ENCODE measurements around the gene AQP2. TPM values are rescaled to one million over a fixed set of nuclear protein-coding genes. Genes with fewer than 3 reads are reported as not detected.

AQP2 gene
- polyA plus RNA-seq, 1 of the 3 experiments (the other 2 are of a cell fraction), result not detected

DNA sequence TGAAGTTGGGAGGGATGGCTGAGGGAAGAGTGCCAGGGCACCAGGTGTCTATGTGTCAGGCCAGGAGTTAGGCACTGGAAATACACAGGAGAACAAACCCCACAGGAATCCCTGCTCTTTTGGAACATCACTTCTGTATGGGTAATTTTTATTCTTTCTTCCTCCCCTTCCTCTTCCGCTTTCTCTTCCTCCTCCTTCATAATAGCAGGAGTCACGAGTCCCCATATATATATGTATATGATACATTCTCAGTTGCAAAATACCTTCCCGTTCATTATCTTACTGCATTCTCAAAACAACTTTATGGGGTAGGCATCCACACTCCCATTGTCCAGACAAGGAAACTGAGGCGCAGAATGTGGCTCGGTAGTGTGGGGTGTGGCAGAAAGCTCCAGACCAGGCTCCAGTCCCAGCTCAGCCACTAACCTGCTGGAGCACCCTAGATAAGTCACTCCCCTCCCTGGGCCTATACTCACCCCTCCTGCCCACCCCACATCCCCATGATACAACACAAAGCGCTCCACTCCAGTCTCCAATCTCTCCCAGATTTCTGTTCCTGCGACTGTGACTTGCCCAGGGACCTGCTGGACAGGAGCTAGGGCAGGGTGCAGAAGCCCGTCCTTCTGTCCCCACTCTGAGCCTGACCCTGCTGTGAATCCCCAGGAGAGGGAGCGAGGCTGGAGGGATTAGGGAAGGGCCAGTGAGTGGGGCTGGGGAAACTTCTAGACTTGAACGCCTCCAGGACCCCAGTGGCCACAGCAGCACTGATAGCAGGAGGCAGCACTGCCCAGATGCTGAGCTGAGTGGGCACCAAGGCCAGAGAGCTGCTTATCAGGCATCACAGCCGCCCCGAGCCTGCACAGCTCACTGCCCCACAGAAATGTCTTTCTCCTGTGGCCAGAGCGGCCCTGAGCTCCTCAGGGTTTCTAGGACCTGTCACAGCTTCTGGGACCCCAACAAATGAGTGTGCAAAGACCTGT is 1.4 kb upstream of the AQP2 start:
- TF ChIP-seq RAD21 (IDR thresholded peaks at IDR 0.05; ENCODE audit: low read length) (no peak), JUND (IDR thresholded peaks at IDR 0.05) (no peak), ELF1 (IDR thresholded peaks at IDR 0.05) (no peak), TEAD4 (IDR thresholded peaks at IDR 0.05; ENCODE audit: borderline replicate concordance, insufficient read depth) (no peak), CHD2 (IDR thresholded peaks at IDR 0.05; ENCODE audit: low read length, partially characterized antibody) (no peak), RCOR1 (IDR thresholded peaks at IDR 0.05; ENCODE audit: low read length) (no peak), POLR2AphosphoS5 (IDR thresholded peaks at IDR 0.05; ENCODE audit: low read depth, low read length) (no peak), RXRA (IDR thresholded peaks at IDR 0.05; ENCODE audit: borderline replicate concordance, low read depth) (no peak), TAF1 (IDR thresholded peaks at IDR 0.05; ENCODE audit: borderline replicate concordance, low read depth, low read length) (no peak), EP300 (IDR thresholded peaks at IDR 0.05; ENCODE audit: borderline replicate concordance in 1 of 2, low read depth in 1 of 2, low read length in 1 of 2) (no peak), NFIC (IDR thresholded peaks at IDR 0.05; ENCODE audit: borderline replicate concordance) (no peak), GATA2 (CRISPR knock-in tag; IDR thresholded peaks at IDR 0.05) (no peak), YY1 (IDR thresholded peaks at IDR 0.05; ENCODE audit: low read depth) (no peak)
- TF ChIP-seq, protein P1, sequence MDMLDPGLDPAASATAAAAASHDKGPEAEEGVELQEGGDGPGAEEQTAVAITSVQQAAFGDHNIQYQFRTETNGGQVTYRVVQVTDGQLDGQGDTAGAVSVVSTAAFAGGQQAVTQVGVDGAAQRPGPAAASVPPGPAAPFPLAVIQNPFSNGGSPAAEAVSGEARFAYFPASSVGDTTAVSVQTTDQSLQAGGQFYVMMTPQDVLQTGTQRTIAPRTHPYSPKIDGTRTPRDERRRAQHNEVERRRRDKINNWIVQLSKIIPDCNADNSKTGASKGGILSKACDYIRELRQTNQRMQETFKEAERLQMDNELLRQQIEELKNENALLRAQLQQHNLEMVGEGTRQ (IDR thresholded peaks at IDR 0.05; ENCODE audit: borderline replicate concordance, low read depth, low read length), result no peak
- TF ChIP-seq, protein P2, sequence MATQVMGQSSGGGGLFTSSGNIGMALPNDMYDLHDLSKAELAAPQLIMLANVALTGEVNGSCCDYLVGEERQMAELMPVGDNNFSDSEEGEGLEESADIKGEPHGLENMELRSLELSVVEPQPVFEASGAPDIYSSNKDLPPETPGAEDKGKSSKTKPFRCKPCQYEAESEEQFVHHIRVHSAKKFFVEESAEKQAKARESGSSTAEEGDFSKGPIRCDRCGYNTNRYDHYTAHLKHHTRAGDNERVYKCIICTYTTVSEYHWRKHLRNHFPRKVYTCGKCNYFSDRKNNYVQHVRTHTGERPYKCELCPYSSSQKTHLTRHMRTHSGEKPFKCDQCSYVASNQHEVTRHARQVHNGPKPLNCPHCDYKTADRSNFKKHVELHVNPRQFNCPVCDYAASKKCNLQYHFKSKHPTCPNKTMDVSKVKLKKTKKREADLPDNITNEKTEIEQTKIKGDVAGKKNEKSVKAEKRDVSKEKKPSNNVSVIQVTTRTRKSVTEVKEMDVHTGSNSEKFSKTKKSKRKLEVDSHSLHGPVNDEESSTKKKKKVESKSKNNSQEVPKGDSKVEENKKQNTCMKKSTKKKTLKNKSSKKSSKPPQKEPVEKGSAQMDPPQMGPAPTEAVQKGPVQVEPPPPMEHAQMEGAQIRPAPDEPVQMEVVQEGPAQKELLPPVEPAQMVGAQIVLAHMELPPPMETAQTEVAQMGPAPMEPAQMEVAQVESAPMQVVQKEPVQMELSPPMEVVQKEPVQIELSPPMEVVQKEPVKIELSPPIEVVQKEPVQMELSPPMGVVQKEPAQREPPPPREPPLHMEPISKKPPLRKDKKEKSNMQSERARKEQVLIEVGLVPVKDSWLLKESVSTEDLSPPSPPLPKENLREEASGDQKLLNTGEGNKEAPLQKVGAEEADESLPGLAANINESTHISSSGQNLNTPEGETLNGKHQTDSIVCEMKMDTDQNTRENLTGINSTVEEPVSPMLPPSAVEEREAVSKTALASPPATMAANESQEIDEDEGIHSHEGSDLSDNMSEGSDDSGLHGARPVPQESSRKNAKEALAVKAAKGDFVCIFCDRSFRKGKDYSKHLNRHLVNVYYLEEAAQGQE (IDR thresholded peaks at IDR 0.05; ENCODE audit: low read depth, low read length), result no peak
- TF ChIP-seq, protein P3, sequence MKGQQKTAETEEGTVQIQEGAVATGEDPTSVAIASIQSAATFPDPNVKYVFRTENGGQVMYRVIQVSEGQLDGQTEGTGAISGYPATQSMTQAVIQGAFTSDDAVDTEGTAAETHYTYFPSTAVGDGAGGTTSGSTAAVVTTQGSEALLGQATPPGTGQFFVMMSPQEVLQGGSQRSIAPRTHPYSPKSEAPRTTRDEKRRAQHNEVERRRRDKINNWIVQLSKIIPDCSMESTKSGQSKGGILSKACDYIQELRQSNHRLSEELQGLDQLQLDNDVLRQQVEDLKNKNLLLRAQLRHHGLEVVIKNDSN (IDR thresholded peaks at IDR 0.05; ENCODE audit: borderline replicate concordance, low read depth), result no peak
- TF ChIP-seq, protein P4, sequence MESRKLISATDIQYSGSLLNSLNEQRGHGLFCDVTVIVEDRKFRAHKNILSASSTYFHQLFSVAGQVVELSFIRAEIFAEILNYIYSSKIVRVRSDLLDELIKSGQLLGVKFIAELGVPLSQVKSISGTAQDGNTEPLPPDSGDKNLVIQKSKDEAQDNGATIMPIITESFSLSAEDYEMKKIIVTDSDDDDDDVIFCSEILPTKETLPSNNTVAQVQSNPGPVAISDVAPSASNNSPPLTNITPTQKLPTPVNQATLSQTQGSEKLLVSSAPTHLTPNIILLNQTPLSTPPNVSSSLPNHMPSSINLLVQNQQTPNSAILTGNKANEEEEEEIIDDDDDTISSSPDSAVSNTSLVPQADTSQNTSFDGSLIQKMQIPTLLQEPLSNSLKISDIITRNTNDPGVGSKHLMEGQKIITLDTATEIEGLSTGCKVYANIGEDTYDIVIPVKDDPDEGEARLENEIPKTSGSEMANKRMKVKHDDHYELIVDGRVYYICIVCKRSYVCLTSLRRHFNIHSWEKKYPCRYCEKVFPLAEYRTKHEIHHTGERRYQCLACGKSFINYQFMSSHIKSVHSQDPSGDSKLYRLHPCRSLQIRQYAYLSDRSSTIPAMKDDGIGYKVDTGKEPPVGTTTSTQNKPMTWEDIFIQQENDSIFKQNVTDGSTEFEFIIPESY (IDR thresholded peaks at IDR 0.05; ENCODE audit: borderline replicate concordance, low read depth), result no peak
- TF ChIP-seq, protein P5, sequence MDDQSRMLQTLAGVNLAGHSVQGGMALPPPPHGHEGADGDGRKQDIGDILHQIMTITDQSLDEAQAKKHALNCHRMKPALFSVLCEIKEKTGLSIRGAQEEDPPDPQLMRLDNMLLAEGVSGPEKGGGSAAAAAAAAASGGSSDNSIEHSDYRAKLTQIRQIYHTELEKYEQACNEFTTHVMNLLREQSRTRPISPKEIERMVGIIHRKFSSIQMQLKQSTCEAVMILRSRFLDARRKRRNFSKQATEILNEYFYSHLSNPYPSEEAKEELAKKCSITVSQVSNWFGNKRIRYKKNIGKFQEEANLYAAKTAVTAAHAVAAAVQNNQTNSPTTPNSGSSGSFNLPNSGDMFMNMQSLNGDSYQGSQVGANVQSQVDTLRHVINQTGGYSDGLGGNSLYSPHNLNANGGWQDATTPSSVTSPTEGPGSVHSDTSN (IDR thresholded peaks at IDR 0.05), result no peak
- Histone ChIP-seq H3K79me2 (ENCODE audit: insufficient read depth) (no peaks in the 10 kb centered on the region), H3K4me1 (ENCODE audit: control insufficient read depth in 1 of 2, insufficient read depth in 2 of 2, low read depth in 1 of 2, low read length in 1 of 2) (peaks cover 0 to 20% of the 10 kb centered on the region in 2 experiments; a peak in 1 of 4 replicates), H3K9ac (no peak overlapping the region), H3K27me3 (ENCODE audit: insufficient read depth) (no peaks in the 10 kb centered on the region), H3K9me3 (no peaks in the 10 kb centered on the region), H3K4me3 (ENCODE audit: low read depth in 2 of 2, low read length in 1 of 2) (no peak overlapping the region), H3F3A (replicated peaks; ENCODE audit: insufficient read depth) (no peaks in the 10 kb centered on the region), H3K9me2 (no peaks in the 10 kb centered on the region), H3K27ac (ENCODE audit: low read depth in 2 of 2, low read length in 1 of 2) (no peak overlapping the region), H3K4me2 (no peak overlapping the region), H3K36me3 (replicated peaks in 1 of 2; ENCODE audit: control insufficient read depth in 1 of 2, insufficient read depth in 2 of 2, low read length in 1 of 2) (no peaks in the 10 kb centered on the region), H4K20me1 (ENCODE audit: insufficient read depth) (no peaks in the 10 kb centered on the region), H2AFZ (ENCODE audit: low read depth) (no peak overlapping the region)
- POLR2A ChIA-PET, result interaction anchor here (0.6 kb wide), 1 partner anchor 25 kb away, joined by 3 read pairs; no protein-coding TSS in a partner anchor
- WGBS (ENCODE audit: low lambda C conversion rate), result 89% methylated on average over 13 of the region's 13 CpGs
- CTCF ChIA-PET, result interaction anchor here (0.8 to 6.1 kb wide), 11 partner anchors 10 to 163 kb away, joined by 3 to 101 read pairs (median 3); partner anchors contain the start of gene COX14
- DNase-seq, result no peak

Data from SK-N-SH (cell line).